ENCODE data around the gene KLF16. TPM values are rescaled to one million over a fixed set of nuclear protein-coding genes. Genes with fewer than 3 reads are reported as not detected.

Gene KLF16
- total RNA-seq, 1 experiment from 2014 or later, result 64.0 TPM

DNA sequence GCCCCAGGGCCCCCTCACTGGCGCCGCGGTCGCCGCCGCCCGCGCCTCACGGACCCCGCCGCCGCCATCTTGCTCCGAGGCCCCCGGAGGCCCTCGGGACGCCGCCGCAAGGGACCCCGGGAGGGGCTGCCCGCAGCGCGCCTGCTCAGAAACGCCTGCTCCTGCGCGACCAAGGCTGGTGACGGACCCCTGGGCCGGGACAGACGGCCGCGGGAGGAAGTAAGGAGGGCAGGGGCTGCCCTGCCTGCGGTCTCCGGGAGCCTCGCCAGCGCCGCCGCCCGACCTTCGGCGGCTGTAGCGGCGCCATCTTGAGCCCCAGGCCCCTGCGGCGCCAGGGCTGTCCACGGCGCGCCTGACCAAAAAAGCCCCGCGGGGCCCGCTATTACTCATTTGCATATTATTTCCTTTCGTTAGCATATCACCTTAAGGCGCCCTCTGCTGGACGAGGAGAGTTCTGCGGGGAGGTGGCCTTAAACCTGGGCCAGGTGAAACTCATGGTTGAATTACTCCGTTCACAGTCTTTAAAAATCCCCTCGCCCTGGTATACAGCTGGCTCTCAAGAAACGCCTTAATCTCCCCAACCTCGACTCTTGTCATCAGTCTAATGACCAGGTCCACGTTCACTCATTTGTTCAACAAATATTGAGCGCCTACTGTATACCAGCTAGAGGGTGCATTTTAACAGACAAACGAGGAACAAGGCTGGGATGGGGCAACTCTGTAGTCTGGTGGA is 14.8 kb downstream of the KLF16 start, which contains the start of gene REXO1:
REXO1 (minus strand) TSS at position 85 of the 733 bp plus-strand sequence. CDS start 125 bp downstream, outside the sequence.
- ChIA-PET CTCF (interaction anchor here (0.7 to 2.3 kb wide), 5 partner anchors 9 to 130 kb away, joined by 3 to 20 read pairs (median 6); no protein-coding TSS in a partner anchor), POLR2A (no interaction called here)
- peaks cover 25% of the 10 kb centered on the region for H3K4me1 Mint-ChIP-seq
- DNase-seq (ENCODE audit: low spot score) (peak; percentile 99), ATAC-seq (peak; percentile 46)
- H3K27ac Mint-ChIP-seq, result peak within 1 kb of the TSS; percentile 97
- no peaks in the 10 kb centered on the region for H3K36me3 Mint-ChIP-seq
- no peaks in the 10 kb centered on the region for H3K9me3 Mint-ChIP-seq
- no peaks in the 10 kb centered on the region for H3K27me3 Mint-ChIP-seq (ENCODE audit: low read depth)
- peak within 1 kb of the TSS; percentile 93 for H3K4me3 Mint-ChIP-seq
- TF ChIP-seq, protein P1, sequence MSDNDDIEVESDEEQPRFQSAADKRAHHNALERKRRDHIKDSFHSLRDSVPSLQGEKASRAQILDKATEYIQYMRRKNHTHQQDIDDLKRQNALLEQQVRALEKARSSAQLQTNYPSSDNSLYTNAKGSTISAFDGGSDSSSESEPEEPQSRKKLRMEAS (CRISPR knock-in tag; IDR thresholded peaks at IDR 0.05), result no peak
- TF ChIP-seq FOXK1 (CRISPR knock-in tag; IDR thresholded peaks at IDR 0.05) (peak; percentile 67), NR3C1 (CRISPR knock-in tag; conservative IDR thresholded peaks at IDR 0.05; ENCODE audit: low read depth) (no peak), ESRRA (CRISPR knock-in tag; IDR thresholded peaks at IDR 0.05; ENCODE audit: borderline replicate concordance) (no peak), RELA (CRISPR knock-in tag; IDR thresholded peaks at IDR 0.05; ENCODE audit: borderline replicate concordance) (no peak), ZNF121 (CRISPR knock-in tag; IDR thresholded peaks at IDR 0.05) (0 out of 2 replicates have a peak, but pooled peaks have one; percentile 25), TP53 (CRISPR knock-in tag; IDR thresholded peaks at IDR 0.05) (no peak), TCF7 (CRISPR knock-in tag; IDR thresholded peaks at IDR 0.05; ENCODE audit: low read depth) (no peak), CBFB (CRISPR knock-in tag; IDR thresholded peaks at IDR 0.05; ENCODE audit: low read depth) (no peak), ZNF219 (CRISPR knock-in tag; IDR thresholded peaks at IDR 0.05; ENCODE audit: borderline replicate concordance) (no peak), IRF2 (CRISPR knock-in tag; IDR thresholded peaks at IDR 0.05; ENCODE audit: borderline replicate concordance, low read depth) (no peak), SOX15 (CRISPR knock-in tag; IDR thresholded peaks at IDR 0.05) (no peak), NFE2L1 (CRISPR knock-in tag; IDR thresholded peaks at IDR 0.05) (no peak), TEAD4 (CRISPR knock-in tag; IDR thresholded peaks at IDR 0.05) (no peak), ZNF232 (CRISPR knock-in tag; IDR thresholded peaks at IDR 0.05) (no peak)
- TF ChIP-seq, protein P2, sequence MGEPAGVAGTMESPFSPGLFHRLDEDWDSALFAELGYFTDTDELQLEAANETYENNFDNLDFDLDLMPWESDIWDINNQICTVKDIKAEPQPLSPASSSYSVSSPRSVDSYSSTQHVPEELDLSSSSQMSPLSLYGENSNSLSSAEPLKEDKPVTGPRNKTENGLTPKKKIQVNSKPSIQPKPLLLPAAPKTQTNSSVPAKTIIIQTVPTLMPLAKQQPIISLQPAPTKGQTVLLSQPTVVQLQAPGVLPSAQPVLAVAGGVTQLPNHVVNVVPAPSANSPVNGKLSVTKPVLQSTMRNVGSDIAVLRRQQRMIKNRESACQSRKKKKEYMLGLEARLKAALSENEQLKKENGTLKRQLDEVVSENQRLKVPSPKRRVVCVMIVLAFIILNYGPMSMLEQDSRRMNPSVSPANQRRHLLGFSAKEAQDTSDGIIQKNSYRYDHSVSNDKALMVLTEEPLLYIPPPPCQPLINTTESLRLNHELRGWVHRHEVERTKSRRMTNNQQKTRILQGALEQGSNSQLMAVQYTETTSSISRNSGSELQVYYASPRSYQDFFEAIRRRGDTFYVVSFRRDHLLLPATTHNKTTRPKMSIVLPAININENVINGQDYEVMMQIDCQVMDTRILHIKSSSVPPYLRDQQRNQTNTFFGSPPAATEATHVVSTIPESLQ (CRISPR knock-in tag; IDR thresholded peaks at IDR 0.05), result no peak
- TF ChIP-seq, protein P3, sequence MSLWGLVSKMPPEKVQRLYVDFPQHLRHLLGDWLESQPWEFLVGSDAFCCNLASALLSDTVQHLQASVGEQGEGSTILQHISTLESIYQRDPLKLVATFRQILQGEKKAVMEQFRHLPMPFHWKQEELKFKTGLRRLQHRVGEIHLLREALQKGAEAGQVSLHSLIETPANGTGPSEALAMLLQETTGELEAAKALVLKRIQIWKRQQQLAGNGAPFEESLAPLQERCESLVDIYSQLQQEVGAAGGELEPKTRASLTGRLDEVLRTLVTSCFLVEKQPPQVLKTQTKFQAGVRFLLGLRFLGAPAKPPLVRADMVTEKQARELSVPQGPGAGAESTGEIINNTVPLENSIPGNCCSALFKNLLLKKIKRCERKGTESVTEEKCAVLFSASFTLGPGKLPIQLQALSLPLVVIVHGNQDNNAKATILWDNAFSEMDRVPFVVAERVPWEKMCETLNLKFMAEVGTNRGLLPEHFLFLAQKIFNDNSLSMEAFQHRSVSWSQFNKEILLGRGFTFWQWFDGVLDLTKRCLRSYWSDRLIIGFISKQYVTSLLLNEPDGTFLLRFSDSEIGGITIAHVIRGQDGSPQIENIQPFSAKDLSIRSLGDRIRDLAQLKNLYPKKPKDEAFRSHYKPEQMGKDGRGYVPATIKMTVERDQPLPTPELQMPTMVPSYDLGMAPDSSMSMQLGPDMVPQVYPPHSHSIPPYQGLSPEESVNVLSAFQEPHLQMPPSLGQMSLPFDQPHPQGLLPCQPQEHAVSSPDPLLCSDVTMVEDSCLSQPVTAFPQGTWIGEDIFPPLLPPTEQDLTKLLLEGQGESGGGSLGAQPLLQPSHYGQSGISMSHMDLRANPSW (CRISPR knock-in tag; conservative IDR thresholded peaks at IDR 0.05; ENCODE audit: low read depth), result no peak
- TF ChIP-seq, protein P4, sequence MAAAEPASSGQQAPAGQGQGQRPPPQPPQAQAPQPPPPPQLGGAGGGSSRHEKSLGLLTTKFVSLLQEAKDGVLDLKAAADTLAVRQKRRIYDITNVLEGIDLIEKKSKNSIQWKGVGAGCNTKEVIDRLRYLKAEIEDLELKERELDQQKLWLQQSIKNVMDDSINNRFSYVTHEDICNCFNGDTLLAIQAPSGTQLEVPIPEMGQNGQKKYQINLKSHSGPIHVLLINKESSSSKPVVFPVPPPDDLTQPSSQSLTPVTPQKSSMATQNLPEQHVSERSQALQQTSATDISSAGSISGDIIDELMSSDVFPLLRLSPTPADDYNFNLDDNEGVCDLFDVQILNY (CRISPR knock-in tag; IDR thresholded peaks at IDR 0.05), result 0 out of 2 replicates have a peak, but pooled peaks have one; percentile 20
- TF ChIP-seq, protein P5, sequence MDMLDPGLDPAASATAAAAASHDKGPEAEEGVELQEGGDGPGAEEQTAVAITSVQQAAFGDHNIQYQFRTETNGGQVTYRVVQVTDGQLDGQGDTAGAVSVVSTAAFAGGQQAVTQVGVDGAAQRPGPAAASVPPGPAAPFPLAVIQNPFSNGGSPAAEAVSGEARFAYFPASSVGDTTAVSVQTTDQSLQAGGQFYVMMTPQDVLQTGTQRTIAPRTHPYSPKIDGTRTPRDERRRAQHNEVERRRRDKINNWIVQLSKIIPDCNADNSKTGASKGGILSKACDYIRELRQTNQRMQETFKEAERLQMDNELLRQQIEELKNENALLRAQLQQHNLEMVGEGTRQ (CRISPR knock-in tag; IDR thresholded peaks at IDR 0.05), result peak; percentile 25; the same call in 1 of the 2 replicates
- TF ChIP-seq, protein P6, sequence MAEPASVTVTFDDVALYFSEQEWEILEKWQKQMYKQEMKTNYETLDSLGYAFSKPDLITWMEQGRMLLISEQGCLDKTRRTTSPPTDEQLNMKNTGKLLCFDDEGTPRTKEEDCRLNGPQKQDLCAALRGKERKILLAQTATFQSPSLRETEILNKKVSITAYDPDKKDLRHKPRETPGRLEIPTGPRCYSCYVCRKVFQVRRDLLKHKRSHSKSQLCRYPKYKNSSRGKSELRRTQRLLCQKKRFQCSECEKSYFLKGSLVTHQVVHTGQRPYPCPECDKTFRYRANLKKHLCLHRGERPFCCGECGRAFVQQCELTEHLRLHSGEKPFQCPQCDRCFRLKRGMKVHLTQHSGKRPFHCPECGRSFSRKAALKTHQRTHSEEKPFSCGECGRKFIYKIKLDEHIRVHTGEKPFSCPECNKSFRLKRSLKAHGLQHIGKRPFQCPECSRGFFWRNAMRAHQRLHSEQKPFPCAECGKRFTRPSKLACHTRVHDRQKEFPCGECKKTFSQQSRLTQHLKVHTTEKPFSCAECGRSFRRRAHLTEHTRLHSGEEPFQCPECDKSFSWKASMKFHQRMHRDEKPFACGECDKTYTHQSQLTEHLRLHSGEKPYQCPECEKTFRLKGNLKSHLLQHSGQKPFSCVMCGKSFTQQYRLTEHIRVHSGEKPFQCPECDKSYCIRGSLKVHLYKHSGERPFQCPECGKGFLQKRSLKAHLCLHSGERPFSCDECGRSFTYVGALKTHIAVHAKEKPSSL (CRISPR knock-in tag; conservative IDR thresholded peaks at IDR 0.05), result no peak
- TF ChIP-seq, protein P7, sequence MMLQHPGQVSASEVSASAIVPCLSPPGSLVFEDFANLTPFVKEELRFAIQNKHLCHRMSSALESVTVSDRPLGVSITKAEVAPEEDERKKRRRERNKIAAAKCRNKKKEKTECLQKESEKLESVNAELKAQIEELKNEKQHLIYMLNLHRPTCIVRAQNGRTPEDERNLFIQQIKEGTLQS (CRISPR knock-in tag; conservative IDR thresholded peaks at IDR 0.05), result no peak
- TF ChIP-seq, protein P8, sequence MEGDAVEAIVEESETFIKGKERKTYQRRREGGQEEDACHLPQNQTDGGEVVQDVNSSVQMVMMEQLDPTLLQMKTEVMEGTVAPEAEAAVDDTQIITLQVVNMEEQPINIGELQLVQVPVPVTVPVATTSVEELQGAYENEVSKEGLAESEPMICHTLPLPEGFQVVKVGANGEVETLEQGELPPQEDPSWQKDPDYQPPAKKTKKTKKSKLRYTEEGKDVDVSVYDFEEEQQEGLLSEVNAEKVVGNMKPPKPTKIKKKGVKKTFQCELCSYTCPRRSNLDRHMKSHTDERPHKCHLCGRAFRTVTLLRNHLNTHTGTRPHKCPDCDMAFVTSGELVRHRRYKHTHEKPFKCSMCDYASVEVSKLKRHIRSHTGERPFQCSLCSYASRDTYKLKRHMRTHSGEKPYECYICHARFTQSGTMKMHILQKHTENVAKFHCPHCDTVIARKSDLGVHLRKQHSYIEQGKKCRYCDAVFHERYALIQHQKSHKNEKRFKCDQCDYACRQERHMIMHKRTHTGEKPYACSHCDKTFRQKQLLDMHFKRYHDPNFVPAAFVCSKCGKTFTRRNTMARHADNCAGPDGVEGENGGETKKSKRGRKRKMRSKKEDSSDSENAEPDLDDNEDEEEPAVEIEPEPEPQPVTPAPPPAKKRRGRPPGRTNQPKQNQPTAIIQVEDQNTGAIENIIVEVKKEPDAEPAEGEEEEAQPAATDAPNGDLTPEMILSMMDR (IDR thresholded peaks at IDR 0.05), result peak; percentile 92
- TF ChIP-seq, protein P9, sequence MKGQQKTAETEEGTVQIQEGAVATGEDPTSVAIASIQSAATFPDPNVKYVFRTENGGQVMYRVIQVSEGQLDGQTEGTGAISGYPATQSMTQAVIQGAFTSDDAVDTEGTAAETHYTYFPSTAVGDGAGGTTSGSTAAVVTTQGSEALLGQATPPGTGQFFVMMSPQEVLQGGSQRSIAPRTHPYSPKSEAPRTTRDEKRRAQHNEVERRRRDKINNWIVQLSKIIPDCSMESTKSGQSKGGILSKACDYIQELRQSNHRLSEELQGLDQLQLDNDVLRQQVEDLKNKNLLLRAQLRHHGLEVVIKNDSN (CRISPR knock-in tag; IDR thresholded peaks at IDR 0.05), result no peak

Measured in WTC11 (cell line).